ENCODE measurements around the gene NBAS.

DNA sequence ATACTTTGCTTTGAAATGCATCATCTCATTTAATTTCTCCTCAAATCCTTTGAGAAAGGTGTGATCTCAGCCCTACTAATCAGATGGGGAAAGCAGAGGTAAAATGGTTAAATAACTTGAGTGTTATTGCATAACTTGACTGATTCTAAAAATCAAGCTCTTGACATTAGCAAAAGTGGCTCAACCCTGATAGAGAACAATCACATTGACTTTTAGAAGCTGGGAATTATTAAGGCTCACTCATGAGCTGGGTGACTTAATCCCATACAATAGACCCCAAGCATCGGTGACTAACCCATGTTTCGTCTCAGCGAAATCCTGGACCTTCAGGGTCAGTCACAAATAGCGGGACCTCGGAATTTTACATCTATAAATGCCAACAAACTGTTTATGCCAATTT lies 378.9 kb downstream of the NBAS start:
- TF ChIP-seq CEBPB (IDR thresholded peaks at IDR 0.05; ENCODE audit: low read depth, low read length) (no peak), POLR2A (IDR thresholded peaks at IDR 0.05; ENCODE audit: low read depth, low read length) (no peak), RCOR1 (IDR thresholded peaks at IDR 0.05; ENCODE audit: insufficient replicate concordance, low read length) (no peak), RFX5 (IDR thresholded peaks at IDR 0.05; ENCODE audit: low read depth, low read length) (no peak), SMC3 (IDR thresholded peaks at IDR 0.05; ENCODE audit: low read depth, low read length) (no peak), FOS (IDR thresholded peaks at IDR 0.05; ENCODE audit: low read depth, low read length) (no peak), BHLHE40 (IDR thresholded peaks at IDR 0.05; ENCODE audit: low read depth, low read length) (no peak)
- TF ChIP-seq, protein P1, sequence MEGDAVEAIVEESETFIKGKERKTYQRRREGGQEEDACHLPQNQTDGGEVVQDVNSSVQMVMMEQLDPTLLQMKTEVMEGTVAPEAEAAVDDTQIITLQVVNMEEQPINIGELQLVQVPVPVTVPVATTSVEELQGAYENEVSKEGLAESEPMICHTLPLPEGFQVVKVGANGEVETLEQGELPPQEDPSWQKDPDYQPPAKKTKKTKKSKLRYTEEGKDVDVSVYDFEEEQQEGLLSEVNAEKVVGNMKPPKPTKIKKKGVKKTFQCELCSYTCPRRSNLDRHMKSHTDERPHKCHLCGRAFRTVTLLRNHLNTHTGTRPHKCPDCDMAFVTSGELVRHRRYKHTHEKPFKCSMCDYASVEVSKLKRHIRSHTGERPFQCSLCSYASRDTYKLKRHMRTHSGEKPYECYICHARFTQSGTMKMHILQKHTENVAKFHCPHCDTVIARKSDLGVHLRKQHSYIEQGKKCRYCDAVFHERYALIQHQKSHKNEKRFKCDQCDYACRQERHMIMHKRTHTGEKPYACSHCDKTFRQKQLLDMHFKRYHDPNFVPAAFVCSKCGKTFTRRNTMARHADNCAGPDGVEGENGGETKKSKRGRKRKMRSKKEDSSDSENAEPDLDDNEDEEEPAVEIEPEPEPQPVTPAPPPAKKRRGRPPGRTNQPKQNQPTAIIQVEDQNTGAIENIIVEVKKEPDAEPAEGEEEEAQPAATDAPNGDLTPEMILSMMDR (conservative IDR thresholded peaks at IDR 0.05; ENCODE audit: low read depth, low read length), result no peak
- TF ChIP-seq, protein P2, sequence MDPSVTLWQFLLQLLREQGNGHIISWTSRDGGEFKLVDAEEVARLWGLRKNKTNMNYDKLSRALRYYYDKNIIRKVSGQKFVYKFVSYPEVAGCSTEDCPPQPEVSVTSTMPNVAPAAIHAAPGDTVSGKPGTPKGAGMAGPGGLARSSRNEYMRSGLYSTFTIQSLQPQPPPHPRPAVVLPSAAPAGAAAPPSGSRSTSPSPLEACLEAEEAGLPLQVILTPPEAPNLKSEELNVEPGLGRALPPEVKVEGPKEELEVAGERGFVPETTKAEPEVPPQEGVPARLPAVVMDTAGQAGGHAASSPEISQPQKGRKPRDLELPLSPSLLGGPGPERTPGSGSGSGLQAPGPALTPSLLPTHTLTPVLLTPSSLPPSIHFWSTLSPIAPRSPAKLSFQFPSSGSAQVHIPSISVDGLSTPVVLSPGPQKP (IDR thresholded peaks at IDR 0.05; ENCODE audit: borderline replicate concordance, low read depth, low read length), result no peak

Data from IMR-90 (cell line).